Measurements from ENCODE around the gene ARFGEF3.

ARFGEF3 gene

DNA sequence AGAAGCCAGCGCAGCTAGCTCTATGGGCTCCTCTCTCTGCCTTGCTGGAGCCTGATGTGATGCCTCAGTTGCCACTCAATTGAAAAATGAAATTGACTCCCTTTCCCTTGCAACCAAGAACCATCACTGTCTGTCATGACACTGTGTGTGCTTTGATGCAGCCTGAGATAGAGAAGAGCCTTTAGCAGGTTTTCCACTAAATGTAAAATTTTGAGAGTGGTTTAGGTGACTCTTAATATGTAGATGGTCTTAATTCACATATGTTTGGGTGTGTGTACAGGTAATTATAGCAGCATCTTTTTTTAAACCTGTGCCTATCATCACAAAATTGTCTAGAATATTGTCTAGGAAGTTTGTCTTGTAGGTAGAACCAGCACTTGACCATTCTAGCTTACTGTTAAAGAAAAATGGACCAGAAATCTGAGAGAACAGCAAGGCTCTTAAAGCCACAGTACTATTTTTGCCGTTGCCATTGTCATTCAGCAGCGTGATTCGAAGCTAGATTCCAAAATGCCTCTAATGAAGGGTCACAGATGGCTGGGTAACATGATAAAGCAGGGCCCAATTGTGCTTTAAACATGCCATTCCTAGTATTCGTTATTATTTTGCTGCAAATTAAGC lies 1.3 kb downstream of the ARFGEF3 start:
- DNase-seq (ENCODE audit: low read depth): no peak

DNA sequence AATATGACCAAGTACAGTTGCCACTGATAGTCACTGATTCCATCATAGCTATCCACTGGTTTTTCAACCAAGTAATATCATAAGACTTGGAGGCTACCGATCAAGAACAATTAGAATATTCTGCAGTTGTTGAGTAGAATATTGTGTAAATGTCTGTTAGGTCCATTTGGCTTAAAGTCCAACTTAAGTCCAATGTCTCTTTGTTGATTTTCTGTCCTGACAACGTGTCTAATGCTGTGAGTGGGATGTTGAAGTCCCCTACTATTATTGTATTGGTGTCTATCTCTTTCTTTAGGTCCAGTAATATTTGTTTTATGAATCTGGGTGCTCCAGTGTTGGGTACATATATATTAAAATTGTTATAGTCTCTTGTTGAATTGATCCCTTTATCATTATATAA lies 13.9 kb downstream of the ARFGEF3 start:
- DNase-seq (ENCODE audit: low read depth): no peak

- no peak for DNase-seq (ENCODE audit: low read depth)
Measured at GRCh38 chr6:138176652-138177232, 15.0 kb downstream of the ARFGEF3 start.

- DNase-seq (ENCODE audit: low read depth): no peak
Measured at GRCh38 chr6:138182939-138183789, 21.4 kb downstream of the ARFGEF3 start.

DNA sequence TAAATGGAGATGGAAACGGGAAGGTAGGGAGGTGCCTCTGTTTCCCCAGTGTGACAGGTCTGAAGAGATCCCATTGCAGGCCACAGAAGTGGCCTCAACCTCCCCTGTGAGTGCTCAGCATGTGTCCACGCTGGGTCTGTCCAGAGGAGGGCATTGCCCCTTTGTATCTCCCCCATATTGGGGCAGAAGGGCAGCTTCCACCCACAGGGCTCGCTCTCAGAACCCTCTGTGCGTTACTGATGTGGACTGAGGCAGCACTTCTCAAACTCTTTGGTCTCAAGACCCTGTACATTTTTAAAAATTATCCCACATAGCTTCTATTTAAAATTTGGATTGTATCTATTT lies 22.0 kb downstream of the ARFGEF3 start:
- DNase-seq (ENCODE audit: low read depth): no peak

GRCh38 chr6:138184230-138184629 lies 22.5 kb downstream of the ARFGEF3 start:
- DNase-seq (ENCODE audit: low read depth): no peak

- DNase-seq (ENCODE audit: low read depth): no peak
Measured at GRCh38 chr6:138187156-138187555, 25.4 kb downstream of the ARFGEF3 start.

- DNase-seq (ENCODE audit: low read depth): no peak
Measured at GRCh38 chr6:138188278-138188941, 26.7 kb downstream of the ARFGEF3 start.

DNA sequence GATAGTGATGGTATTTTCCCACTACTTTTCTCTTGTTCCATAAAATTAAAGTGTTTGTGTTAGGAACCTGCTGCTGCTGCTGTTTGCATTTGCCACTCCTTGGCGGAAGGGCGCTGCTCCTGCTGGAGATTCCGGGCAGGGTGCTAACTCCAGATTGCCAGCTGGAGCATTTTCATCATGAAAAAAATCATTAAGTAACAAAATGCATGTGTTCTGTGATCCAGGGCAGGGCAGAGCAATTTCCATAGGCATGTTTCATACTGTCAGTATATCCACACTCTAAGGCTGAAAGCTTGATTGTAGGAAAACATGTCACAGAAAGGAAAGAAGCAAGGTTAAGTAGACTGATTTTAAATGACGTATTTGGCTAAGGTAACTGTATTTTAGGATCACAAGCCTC lies 32.5 kb downstream of the ARFGEF3 start:
- DNase-seq (ENCODE audit: low read depth): no peak

- no peak for DNase-seq (ENCODE audit: low read depth)
Measured at GRCh38 chr6:138196122-138196738, 34.5 kb downstream of the ARFGEF3 start.

- no peak for DNase-seq (ENCODE audit: low read depth)
Measured at GRCh38 chr6:138197570-138197969, 35.8 kb downstream of the ARFGEF3 start.

- DNase-seq (ENCODE audit: low read depth): no peak
Measured at GRCh38 chr6:138198430-138199091, 36.8 kb downstream of the ARFGEF3 start.

- DNase-seq (ENCODE audit: low read depth): no peak
Measured at GRCh38 chr6:138201836-138202235, 40.1 kb downstream of the ARFGEF3 start.

GRCh38 chr6:138203315-138203714 lies 41.6 kb downstream of the ARFGEF3 start:
- DNase-seq (ENCODE audit: low read depth): no peak

GRCh38 chr6:138204303-138204702 lies 42.6 kb downstream of the ARFGEF3 start:
- DNase-seq (ENCODE audit: low read depth): no peak

DNA sequence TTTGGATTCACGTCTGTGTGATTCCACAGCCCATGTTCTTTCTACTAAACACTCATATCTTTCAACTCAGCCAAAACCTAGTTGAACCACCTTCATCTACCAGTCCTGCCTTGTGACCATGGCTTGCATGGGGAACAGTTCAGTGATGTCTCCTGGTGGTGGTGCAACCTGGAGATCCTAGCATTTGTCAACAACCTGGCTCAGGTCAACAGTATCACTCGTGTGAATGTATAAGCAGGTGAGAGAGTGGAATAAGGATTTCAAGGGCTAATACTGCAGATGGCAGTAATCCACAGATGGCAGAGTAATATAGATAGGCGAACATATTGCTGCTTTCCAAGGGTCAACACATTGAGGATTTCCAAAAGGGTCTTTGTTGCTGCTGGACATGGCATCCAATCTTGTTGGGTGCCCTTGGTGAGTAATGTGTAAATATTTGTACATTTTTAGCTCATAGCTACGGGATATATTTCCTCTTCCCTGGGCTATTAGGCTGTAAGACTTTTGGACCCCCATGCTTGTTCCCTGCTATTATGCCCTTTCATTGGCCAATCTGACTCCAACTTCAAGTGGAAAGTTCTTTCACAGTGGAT lies 43.1 kb downstream of the ARFGEF3 start:
- DNase-seq (ENCODE audit: low read depth): no peak

- no peak for DNase-seq (ENCODE audit: low read depth)
Measured at GRCh38 chr6:138205437-138206094, 43.8 kb downstream of the ARFGEF3 start.

GRCh38 chr6:138206862-138207261 lies 45.1 kb downstream of the ARFGEF3 start:
- no peak for DNase-seq (ENCODE audit: low read depth)

DNA sequence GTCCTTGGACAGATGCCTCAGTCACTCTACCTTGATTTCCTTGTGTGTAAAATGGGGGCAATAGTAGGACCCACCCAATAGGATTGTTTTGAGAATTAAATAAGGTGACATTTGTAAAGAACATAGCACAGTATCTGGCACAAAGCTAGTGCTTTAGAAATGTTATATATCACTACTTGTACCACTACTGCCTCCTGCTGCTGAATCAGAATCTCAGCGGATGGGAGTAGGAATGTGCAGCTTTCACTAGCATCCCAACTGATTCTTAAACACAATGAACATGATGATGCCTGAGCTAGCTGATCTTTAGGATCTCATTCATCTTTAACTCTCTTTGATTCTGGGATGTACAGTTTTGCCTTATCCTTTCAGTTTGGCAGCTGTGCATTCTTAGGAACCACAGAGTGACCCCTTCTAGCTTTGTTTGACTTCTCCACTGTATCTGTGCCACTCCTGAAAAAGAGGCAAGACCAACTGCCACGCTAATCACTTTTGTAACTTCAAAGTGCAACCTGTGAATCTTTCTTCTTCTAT lies 49.4 kb downstream of the ARFGEF3 start:
- DNase-seq (ENCODE audit: low read depth): no peak

GRCh38 chr6:138211601-138212000 lies 49.9 kb downstream of the ARFGEF3 start:
- no peak for DNase-seq (ENCODE audit: low read depth)

All from T follicular helper cell (primary cell).